Activated naive CD4-positive, alpha-beta T cell treated with anti-CD3 and anti-CD28 coated beads, Interleukin-2, amount 10 ng/mL, durations not matched to agents 5 hours and 36 hours (primary cell): ENCODE measurements around the gene SNX27. TPM values are rescaled to one million over a fixed set of nuclear protein-coding genes. Genes with fewer than 3 reads are reported as not detected.

Experiments
- total RNA-seq, 2 experiments: library from RNA; stranded (reverse); gene quantifications; one replicate each; pipeline ENCODE4 v1.2.3, GENCODE V29; 2021

The SNX27 gene
- 10 to 100 TPM; 21.7 to 22.9 TPM for total RNA-seq

GRCh38 chr1:151611832-151612500 lies at the start of gene SNX27:
Gene SNX27 (plus strand): TSS chr1:151612050. CDS start chr1:151612202, 152 bp downstream.

GRCh38 chr1:151716771-151717631 lies 105.2 kb downstream of the SNX27 start, which contains the start of gene CELF3:
Gene CELF3 (minus strand): TSS chr1:151716803. CDS start chr1:151716020, 783 bp downstream.

GRCh38 chr1:151720974-151721787 lies 109.3 kb downstream of the SNX27 start, which contains the start of gene RIIAD1:
Gene RIIAD1 (plus strand): TSS chr1:151721522. CDS start chr1:151721537, 15 bp downstream.

Other genes starting within 250 kb of the SNX27 start
- not detected for gene SELENBP1, start 239.3 kb upstream of the SNX27 start, total RNA-seq
- 100 to 1,000 TPM; 277 to 279 TPM for gene PSMB4, start 212.5 kb upstream of the SNX27 start, total RNA-seq
- gene POGZ, start 152.6 kb upstream of the SNX27 start, total RNA-seq: 10 to 100 TPM; 75.0 to 76.7 TPM
- gene CGN, start 100.7 kb upstream of the SNX27 start, total RNA-seq: under 1 TPM; 0.12 to 0.30 TPM
- 1 to 10 TPM; 1.8 TPM for gene TUFT1, start 71.7 kb upstream of the SNX27 start, total RNA-seq
- gene CELF3, start 104.8 kb downstream of the SNX27 start, total RNA-seq: not detected
- gene RIIAD1, start 109.5 kb downstream of the SNX27 start, total RNA-seq: not detected
- gene MRPL9, start 151.4 kb downstream of the SNX27 start, total RNA-seq: 100 to 1,000 TPM in 1 of 2 experiments, 10 to 100 TPM in 1; 89.4 to 105 TPM
- gene TDRKH, start 178.4 kb downstream of the SNX27 start, total RNA-seq: 10 to 100 TPM; 15.8 to 18.3 TPM
- gene LINGO4, start 193.4 kb downstream of the SNX27 start, total RNA-seq: under 1 TPM; 0.10 TPM
- gene RORC, start 219.8 kb downstream of the SNX27 start, total RNA-seq: under 1 TPM; 0.70 to 0.76 TPM
- gene C2CD4D, start 227.8 kb downstream of the SNX27 start, total RNA-seq: under 1 TPM; 0.51 to 0.55 TPM
- not detected for gene THEM5, start 241.7 kb downstream of the SNX27 start, total RNA-seq